Cardiac muscle cell (in vitro differentiated cells and primary cell): Measurements from ENCODE around the gene PFDN1. TPM values are rescaled to one million over a fixed set of nuclear protein-coding genes. Genes with fewer than 3 reads are reported as not detected.
A peak's percentile ranks its signal among the peaks of the same experiment; 100 is the strongest.

Experiments
- DNase-seq, 2 donors: peaks; one replicate each; pipeline versions ENCODE4 v3.0.0 to v3.0.0-alpha.2; 2010 to 2017; ENCODE audit warnings: low read depth in 1 of 2, low spot score in 1 of 2
- H3K27ac ChIP-seq: fragments of 200-600 bp; sonication (generic); 2 replicates; pipeline ENCODE4 v1.5.1; 2016
- H3K27me3 ChIP-seq: fragments of 200-600 bp; sonication (generic); 2 replicates; pipeline ENCODE4 v1.6.0; 2016; ENCODE audit warnings: control low read depth
- H3K36me3 ChIP-seq: fragments of 200-600 bp; sonication (generic); 2 replicates; pipeline ENCODE4 v1.5.1; 2016; ENCODE audit warnings: control low read depth
- H3K4me1 ChIP-seq: fragments of 200-600 bp; sonication (generic); 2 replicates; pipeline ENCODE4 v1.8.1; 2017; ENCODE audit warnings: low read depth, mild to moderate bottlenecking, mixed run types
- H3K4me3 ChIP-seq: fragments of 200-600 bp; sonication (generic); 2 replicates; pipeline ENCODE4 v1.5.1; 2016; ENCODE audit warnings: mild to moderate bottlenecking
- H3K9me3 ChIP-seq: fragments of 200-600 bp; sonication (generic); 2 replicates; pipeline ENCODE4 v1.5.1; 2017; ENCODE audit warnings: low read depth, mild to moderate bottlenecking, control low read depth
- polyA plus RNA-seq: library from polyadenylated mRNA; unstranded; fragments of >200 nt; fragmentation: Nextera tagmentation; extraction: Ambion mirVana; gene quantifications from 2 replicates; pipeline ENCODE4 v1.2.1, GENCODE V29; 2016
- total RNA-seq: library from RNA; depleted of rRNA; stranded (reverse); fragments of >200 nt; gene quantifications from 2 replicates; pipeline ENCODE4 v1.2.3, GENCODE V29; 2016
- TF ChIP-seq, protein P1 (sequence below): IDR thresholded peaks from 2 replicates; pipeline ENCODE4 v1.5.1; 2012; ENCODE audit warnings: low read depth, mild to moderate bottlenecking, low read length

PFDN1 gene
- total and polyA plus RNA-seq, 2 experiments from 2014 or later, result 129 to 139 TPM

- Histone ChIP-seq H3K27ac (peak overlapping the region; percentile 78), H3K4me1 (peaks cover 64% of the 10 kb centered on the region), H3K9me3 (no peaks in the 10 kb centered on the region), H3K36me3 (no peaks in the 10 kb centered on the region), H3K27me3 (no peaks in the 10 kb centered on the region), H3K4me3 (no peak overlapping the region)
- DNase-seq, result no peak
- TF ChIP-seq, protein P1, sequence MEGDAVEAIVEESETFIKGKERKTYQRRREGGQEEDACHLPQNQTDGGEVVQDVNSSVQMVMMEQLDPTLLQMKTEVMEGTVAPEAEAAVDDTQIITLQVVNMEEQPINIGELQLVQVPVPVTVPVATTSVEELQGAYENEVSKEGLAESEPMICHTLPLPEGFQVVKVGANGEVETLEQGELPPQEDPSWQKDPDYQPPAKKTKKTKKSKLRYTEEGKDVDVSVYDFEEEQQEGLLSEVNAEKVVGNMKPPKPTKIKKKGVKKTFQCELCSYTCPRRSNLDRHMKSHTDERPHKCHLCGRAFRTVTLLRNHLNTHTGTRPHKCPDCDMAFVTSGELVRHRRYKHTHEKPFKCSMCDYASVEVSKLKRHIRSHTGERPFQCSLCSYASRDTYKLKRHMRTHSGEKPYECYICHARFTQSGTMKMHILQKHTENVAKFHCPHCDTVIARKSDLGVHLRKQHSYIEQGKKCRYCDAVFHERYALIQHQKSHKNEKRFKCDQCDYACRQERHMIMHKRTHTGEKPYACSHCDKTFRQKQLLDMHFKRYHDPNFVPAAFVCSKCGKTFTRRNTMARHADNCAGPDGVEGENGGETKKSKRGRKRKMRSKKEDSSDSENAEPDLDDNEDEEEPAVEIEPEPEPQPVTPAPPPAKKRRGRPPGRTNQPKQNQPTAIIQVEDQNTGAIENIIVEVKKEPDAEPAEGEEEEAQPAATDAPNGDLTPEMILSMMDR, result no peak
These were observed 80.5 kb downstream of the PFDN1 start for GRCh38 chr5:140222416-140222815.

GRCh38 chr5:140221697-140222223 lies 81.1 kb downstream of the PFDN1 start:
- no peaks in the 10 kb centered on the region for H3K9me3 ChIP-seq
- DNase-seq, result peak in 1 of 2 donors; percentile 53
- no peaks in the 10 kb centered on the region for H3K36me3 ChIP-seq
- no peaks in the 10 kb centered on the region for H3K27me3 ChIP-seq
- H3K27ac ChIP-seq, result no peak overlapping the region
- TF ChIP-seq, protein P1, result no peak
- peaks cover 71% of the 10 kb centered on the region for H3K4me1 ChIP-seq
- H3K4me3 ChIP-seq, result no peak overlapping the region

DNA sequence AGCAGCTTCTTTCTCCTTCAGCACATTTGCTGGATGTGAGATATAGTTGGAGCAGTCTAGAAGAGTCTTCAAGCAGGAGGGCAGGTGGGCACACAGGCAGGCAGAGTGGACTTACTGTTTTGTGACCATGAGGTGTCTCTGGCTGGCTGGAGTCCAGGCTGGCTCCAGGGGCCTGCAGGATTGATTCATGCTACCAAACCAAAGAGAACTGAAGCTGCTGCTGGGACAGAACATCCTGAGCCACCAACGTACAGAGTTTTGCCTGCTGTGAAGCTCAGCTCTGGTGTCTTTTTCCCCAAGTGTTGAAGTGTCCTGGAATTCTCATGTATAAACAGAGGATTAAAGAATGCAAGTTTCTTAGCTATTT lies 82.2 kb downstream of the PFDN1 start:
- Histone ChIP-seq H3K9me3 (no peaks in the 10 kb centered on the region), H3K4me1 (peaks cover 76% of the 10 kb centered on the region), H3K36me3 (no peaks in the 10 kb centered on the region), H3K27ac (no peak overlapping the region), H3K27me3 (no peaks in the 10 kb centered on the region), H3K4me3 (no peak overlapping the region)
- DNase-seq, result no peak
- TF ChIP-seq, protein P1, result no peak

- H3K36me3 ChIP-seq, result no peaks in the 10 kb centered on the region
- TF ChIP-seq, protein P1, result no peak
These were observed 82.7 kb downstream of the PFDN1 start for GRCh38 chr5:140220032-140220697.

GRCh38 chr5:140219068-140219991 lies 83.6 kb downstream of the PFDN1 start:
- no peaks in the 10 kb centered on the region for H3K9me3 ChIP-seq
- DNase-seq, result peak in 1 of 2 donors; percentile 57
- no peaks in the 10 kb centered on the region for H3K27me3 ChIP-seq
- peaks cover 71% of the 10 kb centered on the region for H3K4me1 ChIP-seq
- H3K27ac ChIP-seq, result no peak overlapping the region
- H3K36me3 ChIP-seq, result no peaks in the 10 kb centered on the region
- H3K4me3 ChIP-seq, result no peak overlapping the region
- TF ChIP-seq, protein P1, result no peak

More at GRCh38 chr5:140220032-140220697, 82.7 kb downstream of the PFDN1 start:
- Histone ChIP-seq H3K4me1 (peaks cover 73% of the 10 kb centered on the region), H3K27ac (no peak overlapping the region), H3K9me3 (no peaks in the 10 kb centered on the region), H3K4me3 (no peak overlapping the region), H3K27me3 (no peaks in the 10 kb centered on the region)
- DNase-seq, result no peak
